GM23248 (cell line): ENCODE results near the gene MEX3D. TPM values are rescaled to one million over a fixed set of nuclear protein-coding genes. Genes with fewer than 3 reads are reported as not detected.
"Not testable (repeated sequence)": the region's sequence is repeated elsewhere in the genome, so short reads cannot be mapped to it uniquely, and the experiment has no call there.

Experiments used
- DNase-seq: peaks from one replicate; pipeline ENCODE4 v3.0.0-alpha.2; 2015
- H2AFZ ChIP-seq: fragments of 200-600 bp; sonication (generic); 2 replicates; pipeline ENCODE4 v1.6.1; 2016; ENCODE audit warnings: antibody characterized with exemption
- H3F3A ChIP-seq: fragments of 200-600 bp; sonication (generic); 2 replicates; pipeline ENCODE4 v1.6.1; 2016; ENCODE audit warnings: mild to moderate bottlenecking, antibody characterized with exemption, mixed run types; ENCODE audit not compliant: insufficient read depth
- H3K27ac ChIP-seq: fragments of 200-600 bp; sonication (generic); 2 replicates; pipeline ENCODE4 v1.5.1; 2016; ENCODE audit warnings: mild to moderate bottlenecking
- H3K27me3 ChIP-seq: fragments of 200-600 bp; sonication (generic); replicated peaks from 2 replicates; pipeline ENCODE4 v1.6.1; 2016; ENCODE audit warnings: mild to moderate bottlenecking; ENCODE audit not compliant: insufficient read depth
- H3K36me3 ChIP-seq: fragments of 200-600 bp; sonication (generic); 2 replicates; pipeline ENCODE4 v1.6.1; 2016; ENCODE audit warnings: low read depth, mild to moderate bottlenecking
- H3K4me1 ChIP-seq: fragments of 200-600 bp; sonication (generic); 2 replicates; pipeline ENCODE4 v1.6.1; 2016; ENCODE audit warnings: mild to moderate bottlenecking; ENCODE audit not compliant: insufficient read depth
- H3K4me2 ChIP-seq: fragments of 200-600 bp; sonication (generic); one replicate; pipeline ENCODE4 v1.6.1; 2016; ENCODE audit warnings: mild to moderate bottlenecking; ENCODE audit not compliant: unreplicated experiment
- H3K4me3 ChIP-seq: fragments of 200-600 bp; sonication (generic); 2 replicates; pipeline ENCODE4 v1.5.1; 2016; ENCODE audit warnings: mild to moderate bottlenecking
- H3K79me2 ChIP-seq: fragments of 200-600 bp; sonication (generic); 2 replicates; pipeline ENCODE4 v1.6.1; 2016; ENCODE audit warnings: mild to moderate bottlenecking; ENCODE audit not compliant: insufficient read depth
- H3K9ac ChIP-seq: fragments of 200-600 bp; sonication (generic); 2 replicates; pipeline ENCODE4 v1.6.1; 2016; ENCODE audit warnings: mild to moderate bottlenecking
- H3K9me2 ChIP-seq: fragments of 200-600 bp; sonication (generic); 2 replicates; pipeline ENCODE4 v1.6.1; 2016; ENCODE audit warnings: mixed run types, mild to moderate bottlenecking, moderate library complexity; ENCODE audit not compliant: insufficient read depth
- H3K9me3 ChIP-seq: fragments of 200-600 bp; sonication (generic); one replicate; pipeline ENCODE4 v1.6.1; 2017; ENCODE audit warnings: low read depth
- H4K20me1 ChIP-seq: fragments of 200-600 bp; sonication (generic); 2 replicates; pipeline ENCODE4 v1.6.0; 2016; ENCODE audit not compliant: insufficient read depth
- EZH2 ChIP-seq: fragments of 200-600 bp; sonication (generic); IDR thresholded peaks from 2 replicates; pipeline ENCODE4 v1.6.1; 2018; ENCODE audit warnings: antibody characterized with exemption, mild to moderate bottlenecking; ENCODE audit not compliant: insufficient read depth, poor library complexity, severe bottlenecking
- EZH2phosphoT487 ChIP-seq: fragments of 200-600 bp; sonication (generic); IDR thresholded peaks from 2 replicates; pipeline ENCODE4 v1.6.1; 2018; ENCODE audit warnings: antibody characterized with exemption, moderate library complexity, mild to moderate bottlenecking, low read depth; ENCODE audit not compliant: insufficient read depth
- WGBS, 2 experiments: methylation state at CpG; one replicate each; pipeline ENCODE4 v1.1.6; 2015 to 2017; ENCODE audit warnings: low lambda C conversion rate in 2 of 2, low coverage in 1 of 2; ENCODE audit errors: missing lambda C conversion rate in 2 of 2; 5-methylcytosine and 5-hydroxymethylcytosine counted together
- in situ Hi-C: fragments of 300-500 bp; cut with MboI; formaldehyde crosslinking; loops from 2 replicates; pipeline ENCODE4 v1.15.0; 2020
- polyA plus RNA-seq: library from polyadenylated mRNA; unstranded; fragments of >200 nt; fragmentation: Nextera tagmentation; extraction: Ambion mirVana; gene quantifications from 2 replicates; pipeline ENCODE4 v1.2.1, GENCODE V29; 2016
- total RNA-seq: library from RNA; depleted of rRNA; stranded (reverse); fragments of >200 nt; shearing (Covaris generic); gene quantifications from 2 replicates; pipeline ENCODE4 v1.2.3, GENCODE V29; 2014

Gene MEX3D
- total and polyA plus RNA-seq, 2 experiments from 2014 or later: 2.6 to 50.3 TPM

- H3K9ac ChIP-seq: no peak overlapping the region
- 72 to 73% methylated on average over 10 of the region's 10 CpGs for WGBS, 2 experiments
- TF ChIP-seq EZH2: no peak
- no peak for TF ChIP-seq EZH2phosphoT487
- no peaks in the 10 kb centered on the region for H4K20me1 ChIP-seq
- in situ Hi-C loops: no loop called here
- no peak overlapping the region for H3K4me3 ChIP-seq
- H3K36me3 ChIP-seq: no peaks in the 10 kb centered on the region
- H3K9me3 ChIP-seq: no peaks in the 10 kb centered on the region
- H3K4me1 ChIP-seq: no peaks in the 10 kb centered on the region
- H3F3A ChIP-seq: no peaks in the 10 kb centered on the region
- H2AFZ ChIP-seq: no peak overlapping the region
- no peak overlapping the region for H3K27ac ChIP-seq
- no peak overlapping the region for H3K4me2 ChIP-seq
- H3K27me3 ChIP-seq: no peaks in the 10 kb centered on the region
- H3K79me2 ChIP-seq: peaks cover 5% of the 10 kb centered on the region; the same call in 1 of the 2 replicates
- no peak for DNase-seq
- no peaks in the 10 kb centered on the region for H3K9me2 ChIP-seq
Observed at GRCh38 chr19:1553415-1553814, 14.7 kb downstream of the MEX3D start.

DNA sequence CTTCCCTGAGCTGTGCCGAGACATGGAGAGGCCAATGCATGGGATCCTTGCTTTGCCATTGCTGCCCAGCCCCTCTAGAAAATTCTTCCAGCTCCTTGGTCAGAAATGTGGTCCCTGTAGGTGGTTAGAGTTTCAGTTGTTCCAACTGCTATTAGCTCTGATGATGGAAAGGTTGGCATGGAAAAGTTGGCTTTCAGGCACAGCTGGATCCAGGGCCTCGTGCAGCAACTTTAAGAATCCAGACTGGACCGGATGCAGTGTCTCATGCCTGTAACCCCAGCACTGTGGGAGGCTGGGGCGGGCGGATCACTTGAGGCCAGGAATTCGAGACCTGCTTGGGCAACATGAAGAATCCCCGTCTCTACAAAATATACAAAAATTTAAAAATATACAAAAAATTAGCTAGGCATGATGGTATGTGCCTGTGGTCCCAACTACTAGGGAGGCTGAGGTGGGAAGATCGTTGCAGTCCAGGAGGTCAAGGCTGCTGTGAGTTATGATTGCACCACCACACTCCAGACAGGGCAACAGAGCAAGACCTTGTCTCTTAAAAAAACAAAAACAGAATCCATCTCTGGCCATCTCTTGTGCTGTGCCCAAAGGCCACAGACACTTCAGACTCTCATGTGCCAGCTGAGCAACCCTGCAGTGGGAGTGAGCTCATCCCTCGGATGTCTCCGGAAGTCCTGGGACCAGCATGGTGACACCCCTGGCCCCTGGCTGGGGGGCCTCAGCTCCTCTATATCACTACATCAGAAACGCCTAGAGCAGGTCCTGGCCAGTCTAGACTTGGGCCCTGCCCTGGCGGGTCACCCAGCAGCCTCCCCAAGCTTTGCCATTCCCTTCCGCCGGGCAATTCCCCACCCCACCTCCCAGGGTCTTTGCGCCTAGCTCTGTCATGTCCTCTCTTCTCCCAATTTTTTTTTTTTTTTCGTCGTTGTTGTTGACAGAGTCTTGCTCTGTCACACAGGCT, 16.8 kb downstream of the MEX3D start:
- H4K20me1 ChIP-seq: no peaks in the 10 kb centered on the region
- no peak overlapping the region for H3K9ac ChIP-seq
- H3K36me3 ChIP-seq: no peaks in the 10 kb centered on the region
- no peak overlapping the region for H2AFZ ChIP-seq
- H3F3A ChIP-seq: no peaks in the 10 kb centered on the region
- in situ Hi-C loops: no loop called here
- H3K79me2 ChIP-seq: no peaks in the 10 kb centered on the region
- DNase-seq: no peak
- no peak overlapping the region for H3K4me2 ChIP-seq
- 68% methylated on average over 17 of the region's 17 CpGs for WGBS, 2 experiments
- no peak overlapping the region for H3K4me3 ChIP-seq
- H3K27me3 ChIP-seq: no peaks in the 10 kb centered on the region
- no peak overlapping the region for H3K27ac ChIP-seq
- no peak for TF ChIP-seq EZH2
- no peak for TF ChIP-seq EZH2phosphoT487
- H3K4me1 ChIP-seq: no peaks in the 10 kb centered on the region
- H3K9me3 ChIP-seq: no peaks in the 10 kb centered on the region
- no peaks in the 10 kb centered on the region for H3K9me2 ChIP-seq

- Histone ChIP-seq H3K4me3 (no peak overlapping the region), H3K27me3 (no peaks in the 10 kb centered on the region), H3K4me1 (no peaks in the 10 kb centered on the region), H3K9me2 (no peaks in the 10 kb centered on the region), H3K79me2 (no peaks in the 10 kb centered on the region), H3F3A (no peaks in the 10 kb centered on the region), H3K4me2 (no peak overlapping the region), H3K27ac (no peak overlapping the region), H4K20me1 (no peaks in the 10 kb centered on the region), H3K36me3 (no peaks in the 10 kb centered on the region), H3K9ac (no peak overlapping the region), H3K9me3 (no peaks in the 10 kb centered on the region), H2AFZ (no peak overlapping the region)
- in situ Hi-C loops: no loop called here
- 88 to 100% methylated on average over 2 to 4 of the region's 4 CpGs for WGBS, 2 experiments
- TF ChIP-seq EZH2: no peak
- TF ChIP-seq EZH2phosphoT487: no peak
- no peak for DNase-seq
Observed at GRCh38 chr19:1549332-1549945, 18.7 kb downstream of the MEX3D start.

- Histone ChIP-seq H3F3A (no peaks in the 10 kb centered on the region), H3K9me3 (no peaks in the 10 kb centered on the region), H3K4me1 (no peaks in the 10 kb centered on the region), H3K36me3 (no peaks in the 10 kb centered on the region), H3K9ac (no peak overlapping the region), H3K27ac (no peak overlapping the region), H3K27me3 (peaks cover 8% of the 10 kb centered on the region; the same call in 1 of the 2 replicates), H3K79me2 (no peaks in the 10 kb centered on the region), H2AFZ (no peak overlapping the region), H3K9me2 (no peaks in the 10 kb centered on the region), H3K4me3 (no peak overlapping the region), H3K4me2 (no peak overlapping the region), H4K20me1 (no peaks in the 10 kb centered on the region)
- no peak for DNase-seq
- WGBS, 2 experiments: 20 to 27% methylated on average over 15 to 17 of the region's 17 CpGs
- in situ Hi-C loops: no loop called here
- TF ChIP-seq EZH2phosphoT487 (no peak), EZH2 (no peak)
Observed at GRCh38 chr19:1540365-1540925, 27.7 kb downstream of the MEX3D start.

GRCh38 chr19:1539749-1540148, 28.4 kb downstream of the MEX3D start:
- 88 to 90% methylated on average over 11 of the region's 11 CpGs for WGBS, 2 experiments

More at GRCh38 chr19:1539749-1540148, 28.4 kb downstream of the MEX3D start:
- H3K9ac ChIP-seq, DNase-seq, H3K4me1 ChIP-seq, H3F3A ChIP-seq, H3K36me3 ChIP-seq, H3K27ac ChIP-seq, H2AFZ ChIP-seq, in situ Hi-C loops, H3K79me2 ChIP-seq, H3K9me3 ChIP-seq, H3K4me2 ChIP-seq, H3K27me3 ChIP-seq, H4K20me1 ChIP-seq, H3K4me3 ChIP-seq, H3K9me2 ChIP-seq: not testable (repeated sequence)
